Measurements from ENCODE around the gene MED13L.

Gene MED13L

GRCh38 chr12:116174904-116175303 lies 102.6 kb downstream of the MED13L start:
- H3F3A ChIP-seq (ENCODE audit: insufficient read depth), result no peaks in the 10 kb centered on the region
- no peak overlapping the region for H3K9ac ChIP-seq (ENCODE audit: low read length)
- H3K79me2 ChIP-seq (ENCODE audit: insufficient read depth, low read length), result no peaks in the 10 kb centered on the region; the same call in 1 of the 2 replicates
- no peak for TF ChIP-seq EZH2phosphoT487 (conservative IDR thresholded peaks at IDR 0.05; ENCODE audit: low read length)
- TF ChIP-seq, protein P1, sequence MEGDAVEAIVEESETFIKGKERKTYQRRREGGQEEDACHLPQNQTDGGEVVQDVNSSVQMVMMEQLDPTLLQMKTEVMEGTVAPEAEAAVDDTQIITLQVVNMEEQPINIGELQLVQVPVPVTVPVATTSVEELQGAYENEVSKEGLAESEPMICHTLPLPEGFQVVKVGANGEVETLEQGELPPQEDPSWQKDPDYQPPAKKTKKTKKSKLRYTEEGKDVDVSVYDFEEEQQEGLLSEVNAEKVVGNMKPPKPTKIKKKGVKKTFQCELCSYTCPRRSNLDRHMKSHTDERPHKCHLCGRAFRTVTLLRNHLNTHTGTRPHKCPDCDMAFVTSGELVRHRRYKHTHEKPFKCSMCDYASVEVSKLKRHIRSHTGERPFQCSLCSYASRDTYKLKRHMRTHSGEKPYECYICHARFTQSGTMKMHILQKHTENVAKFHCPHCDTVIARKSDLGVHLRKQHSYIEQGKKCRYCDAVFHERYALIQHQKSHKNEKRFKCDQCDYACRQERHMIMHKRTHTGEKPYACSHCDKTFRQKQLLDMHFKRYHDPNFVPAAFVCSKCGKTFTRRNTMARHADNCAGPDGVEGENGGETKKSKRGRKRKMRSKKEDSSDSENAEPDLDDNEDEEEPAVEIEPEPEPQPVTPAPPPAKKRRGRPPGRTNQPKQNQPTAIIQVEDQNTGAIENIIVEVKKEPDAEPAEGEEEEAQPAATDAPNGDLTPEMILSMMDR (IDR thresholded peaks at IDR 0.05; ENCODE audit: insufficient read depth, low read length, poor library complexity, severe bottlenecking), result no peak
- no peaks in the 10 kb centered on the region for H3K9me3 ChIP-seq (ENCODE audit: insufficient read depth, low read length)
- H3K27ac ChIP-seq (ENCODE audit: low read depth, low read length), result no peak overlapping the region
- H3K36me3 ChIP-seq (ENCODE audit: low read length), result no peaks in the 10 kb centered on the region
- peaks cover 23% of the 10 kb centered on the region for H4K20me1 ChIP-seq (ENCODE audit: low read depth, low read length)
- H3K4me2 ChIP-seq (ENCODE audit: low read depth, low read length, poor library complexity, severe bottlenecking), result no peak overlapping the region
- no peak overlapping the region for H3K4me3 ChIP-seq (ENCODE audit: insufficient read depth, low read length, poor library complexity, severe bottlenecking)
- no peak overlapping the region for H2AFZ ChIP-seq (ENCODE audit: low read depth, low read length, severe bottlenecking)
- no peaks in the 10 kb centered on the region for H3K27me3 ChIP-seq (ENCODE audit: low read length)
- no peaks in the 10 kb centered on the region for H3K9me2 ChIP-seq (replicated peaks; ENCODE audit: insufficient read depth, low read length)

GRCh38 chr12:116174006-116174405 lies 103.5 kb downstream of the MED13L start:
- no peak overlapping the region for H3K4me2 ChIP-seq (ENCODE audit: low read depth, low read length, poor library complexity, severe bottlenecking)
- no peak overlapping the region for H3K9ac ChIP-seq (ENCODE audit: low read length)
- no peaks in the 10 kb centered on the region for H3K9me3 ChIP-seq (ENCODE audit: insufficient read depth, low read length)
- H3K27me3 ChIP-seq (ENCODE audit: low read length), result no peaks in the 10 kb centered on the region
- no peaks in the 10 kb centered on the region for H3K36me3 ChIP-seq (ENCODE audit: low read length)
- H2AFZ ChIP-seq (ENCODE audit: low read depth, low read length, severe bottlenecking), result no peak overlapping the region
- peaks cover 25% of the 10 kb centered on the region for H4K20me1 ChIP-seq (ENCODE audit: low read depth, low read length)
- no peaks in the 10 kb centered on the region for H3F3A ChIP-seq (ENCODE audit: insufficient read depth)
- no peak for TF ChIP-seq EZH2phosphoT487 (conservative IDR thresholded peaks at IDR 0.05; ENCODE audit: low read length)
- TF ChIP-seq, protein P1 (IDR thresholded peaks at IDR 0.05; ENCODE audit: insufficient read depth, low read length, poor library complexity, severe bottlenecking), result no peak
- H3K79me2 ChIP-seq (ENCODE audit: insufficient read depth, low read length), result no peaks in the 10 kb centered on the region; the same call in 1 of the 2 replicates
- no peaks in the 10 kb centered on the region for H3K9me2 ChIP-seq (replicated peaks; ENCODE audit: insufficient read depth, low read length)
- H3K4me3 ChIP-seq (ENCODE audit: insufficient read depth, low read length, poor library complexity, severe bottlenecking), result no peak overlapping the region
- H3K27ac ChIP-seq (ENCODE audit: low read depth, low read length), result no peak overlapping the region

- Histone ChIP-seq H3K27ac (ENCODE audit: low read depth, low read length) (no peak overlapping the region), H3K4me3 (ENCODE audit: insufficient read depth, low read length, poor library complexity, severe bottlenecking) (no peak overlapping the region), H3K9me2 (replicated peaks; ENCODE audit: insufficient read depth, low read length) (no peaks in the 10 kb centered on the region), H3K4me2 (ENCODE audit: low read depth, low read length, poor library complexity, severe bottlenecking) (no peak overlapping the region), H3K9me3 (ENCODE audit: insufficient read depth, low read length) (no peaks in the 10 kb centered on the region), H3K9ac (ENCODE audit: low read length) (no peak overlapping the region), H3F3A (ENCODE audit: insufficient read depth) (no peaks in the 10 kb centered on the region), H4K20me1 (ENCODE audit: low read depth, low read length) (peaks cover 28% of the 10 kb centered on the region), H3K36me3 (ENCODE audit: low read length) (no peaks in the 10 kb centered on the region), H2AFZ (ENCODE audit: low read depth, low read length, severe bottlenecking) (no peak overlapping the region), H3K79me2 (ENCODE audit: insufficient read depth, low read length) (peaks cover 5% of the 10 kb centered on the region; the same call in 1 of the 2 replicates), H3K27me3 (ENCODE audit: low read length) (no peaks in the 10 kb centered on the region)
- no peak for TF ChIP-seq EZH2phosphoT487 (conservative IDR thresholded peaks at IDR 0.05; ENCODE audit: low read length)
- TF ChIP-seq, protein P1 (IDR thresholded peaks at IDR 0.05; ENCODE audit: insufficient read depth, low read length, poor library complexity, severe bottlenecking), result no peak
Measured at GRCh38 chr12:116172224-116172849, 105.2 kb downstream of the MED13L start.

Data from SU-DHL-6 (cell line).